Putamen (tissue), 1 donor: ENCODE data around the gene FRMD4A.
"Not testable (repeated sequence)": the region's sequence is repeated elsewhere in the genome, so short reads cannot be mapped to it uniquely, and the experiment has no call there.

Experiments
- DNase-seq: peaks from one replicate; pipeline ENCODE4 v3.0.0-alpha.2; 2016; ENCODE audit warnings: low spot score

The FRMD4A gene

DNA sequence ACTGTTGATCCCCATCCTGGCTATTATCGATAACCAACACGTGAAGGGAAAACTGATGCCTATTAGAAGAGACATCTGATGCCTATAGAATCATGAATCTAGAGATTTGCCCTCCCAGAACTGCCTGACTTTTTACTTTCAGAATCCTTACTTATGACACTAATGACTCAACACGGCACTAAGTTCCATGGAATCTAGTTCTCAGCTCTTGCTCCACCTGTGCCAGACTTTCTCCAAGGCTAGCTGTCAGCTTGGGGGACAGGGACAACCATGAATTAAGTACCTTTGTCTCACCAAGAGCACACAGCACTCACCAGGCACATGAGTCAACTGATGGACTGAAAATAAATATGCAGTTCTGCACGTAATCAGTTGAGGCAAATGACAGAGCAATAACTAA is 184.2 kb downstream of the FRMD4A start:
- DNase-seq, result no peak

DNA sequence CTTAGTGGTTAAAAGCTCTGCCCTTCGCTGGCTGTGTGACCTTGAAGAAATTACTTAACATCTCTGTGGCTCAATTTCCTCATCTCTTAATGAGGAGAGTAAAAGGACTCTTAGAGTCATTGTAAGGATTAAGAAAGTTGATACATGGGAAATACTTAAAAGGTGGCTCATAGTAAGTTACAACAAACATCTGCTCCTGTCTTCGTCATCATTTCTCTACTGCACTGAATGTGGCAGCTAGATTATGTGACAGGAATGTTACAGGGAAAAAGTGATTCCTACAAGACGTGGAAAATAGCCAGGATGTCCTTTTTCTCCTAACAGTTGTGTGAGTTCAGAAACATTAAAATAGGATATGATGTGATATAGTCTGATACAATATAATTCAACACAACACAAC is 184.7 kb downstream of the FRMD4A start:
- DNase-seq, result no peak

DNA sequence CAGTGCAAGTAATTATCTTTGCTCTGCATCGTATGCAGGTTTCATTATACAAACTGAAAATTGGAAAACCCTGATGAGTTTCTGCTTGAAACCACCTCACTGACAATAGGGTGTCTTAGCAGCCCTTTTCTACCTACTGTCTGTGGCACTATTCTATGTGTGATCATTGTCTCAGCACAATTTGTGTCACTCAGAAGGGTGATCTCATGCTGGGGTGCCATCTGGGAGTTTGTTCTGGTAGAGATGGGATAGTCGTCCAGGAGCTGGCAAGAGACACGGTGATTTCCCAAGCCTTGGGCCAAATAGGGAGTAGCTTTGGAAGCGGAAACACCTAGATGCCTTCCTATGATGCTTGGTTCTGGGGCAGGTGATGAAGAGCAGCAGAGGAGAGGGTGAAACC is 186.3 kb downstream of the FRMD4A start:
- DNase-seq, result no peak

DNA sequence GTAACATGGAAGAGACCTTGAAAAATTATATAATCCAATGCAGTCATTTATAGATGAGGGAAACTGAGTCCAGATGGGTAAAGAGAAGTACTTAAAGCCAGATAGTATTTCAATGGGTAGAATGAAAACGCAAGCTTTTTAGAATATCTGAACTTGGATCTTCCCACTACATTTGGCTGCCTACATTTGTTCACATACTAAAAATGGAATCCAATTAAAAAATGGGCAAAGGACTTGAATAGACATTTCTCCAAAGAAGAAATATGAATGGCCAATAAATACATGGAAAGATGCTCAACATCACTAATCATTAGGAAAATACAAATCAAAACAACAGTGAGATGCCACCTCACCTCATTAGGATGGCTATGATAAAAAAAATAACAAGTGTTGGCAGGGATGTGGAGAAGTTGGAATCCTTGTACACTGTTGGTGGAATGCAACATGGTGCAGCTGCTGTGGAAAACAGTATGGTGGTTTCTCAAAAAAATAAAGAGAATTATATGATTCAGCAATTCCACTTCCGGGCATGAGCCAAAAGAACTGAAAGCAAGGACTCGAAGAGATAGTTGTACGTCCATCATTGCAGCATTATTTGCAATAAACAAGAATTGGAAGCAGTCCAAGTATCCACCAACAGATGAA is 188.0 kb downstream of the FRMD4A start:
- DNase-seq, result no peak

DNA sequence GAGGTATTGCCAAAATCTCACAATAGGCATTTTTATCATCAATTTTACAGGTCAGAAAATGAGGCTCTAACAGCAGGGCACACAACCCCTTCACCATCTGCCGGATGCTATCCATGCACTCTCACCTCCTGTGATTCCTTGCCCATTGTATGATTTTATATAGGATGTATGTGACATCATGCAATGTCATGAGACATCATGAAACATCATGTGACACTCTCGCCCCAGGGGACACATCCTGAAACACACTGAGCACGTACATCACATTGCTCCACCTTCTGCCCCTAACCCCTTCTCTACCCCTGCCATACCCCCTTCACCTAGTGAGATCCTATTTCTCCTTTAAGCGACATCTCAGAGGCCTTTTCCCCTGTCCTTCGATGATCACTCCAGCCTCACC is 189.4 kb downstream of the FRMD4A start:
- DNase-seq, result no peak

DNA sequence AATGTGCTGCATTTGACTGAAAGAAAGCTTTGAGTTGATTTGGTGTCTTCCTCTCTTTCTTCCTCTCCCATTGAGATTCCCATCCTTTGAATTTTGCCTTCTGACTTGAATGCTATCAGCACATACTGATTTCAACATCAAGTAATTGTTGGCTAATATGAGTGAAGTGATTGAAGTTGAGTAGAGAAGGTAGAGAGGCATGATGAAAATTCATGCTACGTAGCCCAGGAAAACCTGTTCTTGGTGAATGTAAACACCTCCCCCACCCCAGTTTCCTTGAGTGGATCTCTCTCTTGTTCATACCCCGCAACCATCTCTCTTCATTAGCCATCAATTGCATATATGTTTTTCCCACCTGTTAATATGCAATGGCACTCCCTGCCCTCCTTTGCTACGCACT is 193.3 kb downstream of the FRMD4A start:
- no peak for DNase-seq

DNA sequence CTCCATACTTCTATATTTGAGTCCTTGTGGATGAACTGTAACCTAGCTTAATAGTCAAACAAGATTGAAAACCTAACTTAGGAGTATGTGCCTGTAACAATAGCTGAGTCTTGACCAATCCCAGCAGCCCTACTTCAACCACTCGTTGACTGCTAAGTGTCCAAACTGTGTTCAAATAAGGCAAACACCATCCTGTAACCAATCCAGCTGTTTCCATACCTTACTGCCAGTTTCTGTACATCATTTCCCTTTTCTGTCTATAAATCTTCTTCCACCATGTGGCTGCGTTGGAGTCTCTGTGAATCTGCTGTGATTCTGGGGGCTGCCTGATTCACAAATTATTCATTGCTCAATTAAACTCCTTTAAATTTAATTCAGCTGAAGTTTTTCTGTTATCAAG is 195.5 kb downstream of the FRMD4A start:
- DNase-seq, result not testable (repeated sequence)

DNA sequence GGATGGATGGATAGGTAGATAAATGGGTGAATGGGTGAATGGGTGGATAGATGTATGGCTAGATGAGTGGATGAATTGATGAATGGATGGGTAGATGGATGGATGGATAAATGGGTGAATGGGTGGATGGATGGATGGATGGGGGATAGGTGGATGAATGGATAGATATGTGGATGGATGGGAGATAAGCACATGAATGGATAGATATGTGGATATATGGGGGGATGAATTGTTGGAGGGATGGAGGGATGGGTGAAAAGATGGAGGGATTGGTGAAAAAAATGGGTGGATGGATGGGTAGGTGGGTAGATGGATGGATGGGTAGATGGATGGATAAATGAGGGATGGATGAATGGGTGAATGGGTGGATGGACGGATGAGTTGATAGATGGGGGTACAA is 196.4 kb downstream of the FRMD4A start:
- no peak for DNase-seq

DNA sequence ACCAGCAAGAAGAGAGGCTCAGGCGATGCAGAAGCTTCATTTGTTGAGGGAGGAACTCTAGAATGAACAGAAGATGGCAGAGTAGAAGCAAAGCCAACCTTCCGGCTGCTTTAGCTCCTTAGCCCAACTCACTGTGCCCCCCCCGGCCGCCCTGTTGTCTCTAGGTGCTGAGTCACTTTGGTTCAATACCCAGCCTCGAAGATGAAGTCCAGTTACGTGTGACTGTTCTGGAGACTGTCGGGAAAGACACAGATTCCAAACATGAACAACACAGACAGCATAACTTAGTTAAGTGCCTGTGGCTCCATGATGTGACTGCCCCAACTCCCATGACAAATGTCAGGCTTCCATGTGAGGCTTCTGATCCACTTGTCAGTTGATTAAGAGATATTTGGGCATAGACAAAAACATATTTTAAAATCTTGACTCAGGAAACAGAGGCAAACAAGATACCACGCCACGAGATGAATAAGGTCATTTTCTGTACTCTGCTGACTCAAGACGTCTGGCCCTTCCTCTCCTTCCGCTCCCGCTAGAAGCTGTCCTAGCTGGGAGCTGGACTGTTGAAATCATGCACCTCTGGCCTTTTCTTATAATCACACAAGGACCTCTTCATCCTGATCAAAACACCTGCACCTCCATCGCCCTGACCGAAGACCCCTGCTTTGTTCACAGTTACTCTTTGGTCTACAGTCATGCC is 199.3 kb downstream of the FRMD4A start:
- DNase-seq, result no peak

DNA sequence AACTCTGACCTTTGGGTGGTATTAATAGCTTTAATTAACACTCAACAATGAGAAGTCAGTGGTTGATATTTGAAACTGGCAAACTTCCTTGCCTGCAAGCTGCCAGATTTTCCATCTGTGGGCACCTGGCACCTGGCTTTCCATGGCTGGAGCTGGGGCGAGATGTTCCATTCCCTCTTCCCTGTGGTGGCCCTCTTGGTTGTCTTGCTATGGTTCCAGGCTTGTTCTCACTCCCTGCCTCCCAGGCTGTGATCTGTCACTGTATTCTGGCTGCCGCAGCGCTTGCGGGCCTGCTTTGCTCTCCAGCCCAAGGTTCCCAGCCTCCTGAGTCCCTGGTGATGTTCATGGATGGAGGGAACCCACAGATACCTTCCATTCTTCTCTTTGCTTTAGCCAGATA is 201.0 kb downstream of the FRMD4A start:
- no peak for DNase-seq

DNA sequence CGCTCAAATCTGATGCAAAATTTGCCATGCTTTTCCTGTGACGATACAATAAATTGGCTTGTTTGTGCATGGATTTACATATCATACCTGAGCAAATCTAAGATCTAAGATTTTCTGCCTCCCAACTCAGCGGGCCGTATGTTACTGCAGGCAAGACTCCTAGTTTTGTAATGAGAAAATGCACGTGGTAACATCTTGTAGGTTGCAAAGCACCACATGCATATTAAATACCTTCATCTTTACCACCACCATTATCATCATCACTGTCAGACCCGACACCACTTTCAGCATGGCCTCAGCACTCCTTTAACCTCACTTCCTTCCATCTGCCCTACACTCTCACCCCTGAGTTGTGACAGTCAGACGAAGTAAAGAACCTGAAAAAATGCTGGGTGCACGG is 202.2 kb downstream of the FRMD4A start:
- no peak for DNase-seq

DNA sequence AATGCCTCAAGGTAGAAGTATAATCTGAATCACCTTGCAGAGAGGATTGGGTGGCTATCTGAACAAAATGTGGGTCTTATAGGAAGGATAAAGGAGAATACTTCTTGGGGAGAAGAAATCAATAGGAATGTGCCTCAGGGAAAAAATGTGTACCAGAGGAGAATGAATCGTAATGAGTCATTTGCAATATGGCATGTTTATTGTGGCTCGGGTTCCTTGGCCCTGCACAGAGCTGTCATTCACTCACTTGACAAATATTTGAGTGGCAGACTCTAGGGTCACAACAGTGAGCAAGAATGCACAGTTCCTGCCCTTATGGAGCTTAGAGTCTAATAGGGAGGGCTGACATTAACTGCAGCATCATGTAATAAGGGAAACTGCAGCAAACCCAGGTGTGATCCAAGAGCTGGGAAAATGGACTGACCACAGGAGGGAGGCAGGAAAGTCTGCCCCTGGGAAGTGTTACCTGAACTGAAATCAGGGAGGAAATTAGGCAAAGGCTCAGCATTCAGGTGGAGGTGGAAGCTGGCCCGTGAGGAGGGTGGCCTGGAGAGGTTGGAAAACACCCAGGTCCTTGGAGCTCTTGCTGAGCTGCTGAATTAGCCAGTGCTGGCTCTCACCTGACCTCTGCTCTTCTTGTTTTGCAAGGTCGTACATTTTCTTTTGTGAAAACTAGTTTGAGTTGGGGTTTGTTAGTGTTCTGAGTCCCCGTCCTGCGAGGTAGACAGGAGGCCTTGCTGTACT is 203.9 kb downstream of the FRMD4A start:
- no peak for DNase-seq

DNA sequence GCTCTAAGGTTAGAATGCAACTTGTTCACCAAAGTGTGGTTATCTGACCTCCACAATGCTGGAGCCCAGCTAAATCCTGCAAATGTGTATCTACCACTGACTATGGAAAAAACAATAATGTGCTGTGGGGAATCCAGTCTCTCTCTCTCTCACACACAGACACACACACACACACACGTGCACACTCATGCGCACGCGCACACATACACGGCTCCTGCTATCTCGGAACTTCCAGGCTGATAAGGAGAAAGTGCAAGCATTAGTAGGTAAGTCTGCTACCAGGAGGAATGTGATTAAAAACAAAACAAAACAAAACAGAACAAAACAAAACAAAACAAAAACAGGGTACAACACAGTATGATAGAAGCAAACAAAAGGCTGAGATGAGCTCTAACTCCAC is 205.2 kb downstream of the FRMD4A start:
- DNase-seq, result no peak

DNA sequence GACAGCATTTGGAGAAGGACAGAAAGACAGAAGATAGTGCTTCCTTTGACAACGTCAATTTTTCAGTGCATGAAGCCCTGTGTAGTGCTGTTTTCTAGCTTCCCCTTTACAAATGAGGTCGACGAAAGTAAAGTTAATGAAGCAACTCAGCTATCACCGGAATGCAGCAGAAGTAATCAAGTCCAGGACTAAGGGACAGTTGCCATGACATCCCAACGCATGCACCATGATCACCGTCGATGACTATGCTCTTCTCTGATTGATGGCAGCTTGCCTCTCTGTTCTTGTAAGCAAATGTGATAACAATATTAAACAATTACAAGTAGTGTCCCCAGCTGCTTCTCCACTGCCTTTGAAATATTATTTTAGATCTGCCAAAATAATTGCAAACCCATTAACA is 205.8 kb downstream of the FRMD4A start:
- no peak for DNase-seq

DNA sequence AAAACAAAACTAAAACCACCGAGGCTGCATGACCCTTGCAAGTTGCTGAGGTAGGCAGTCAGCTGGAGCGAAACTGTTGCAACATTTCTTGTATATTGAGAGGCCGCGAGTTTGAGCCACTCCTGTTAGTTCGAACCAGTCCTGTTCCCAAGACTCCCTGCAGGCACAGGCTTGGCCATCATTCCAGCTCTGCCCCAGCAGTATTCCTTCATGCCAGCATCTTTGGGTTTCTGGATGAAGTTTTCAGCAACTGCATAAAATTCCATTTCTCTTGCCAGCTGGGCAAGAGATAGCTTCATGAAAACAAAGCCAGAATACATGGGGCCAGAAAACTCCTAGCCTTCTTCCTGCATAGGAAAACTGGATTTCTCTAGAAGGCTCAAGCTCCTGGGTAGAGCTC is 207.6 kb downstream of the FRMD4A start:
- DNase-seq, result no peak

DNA sequence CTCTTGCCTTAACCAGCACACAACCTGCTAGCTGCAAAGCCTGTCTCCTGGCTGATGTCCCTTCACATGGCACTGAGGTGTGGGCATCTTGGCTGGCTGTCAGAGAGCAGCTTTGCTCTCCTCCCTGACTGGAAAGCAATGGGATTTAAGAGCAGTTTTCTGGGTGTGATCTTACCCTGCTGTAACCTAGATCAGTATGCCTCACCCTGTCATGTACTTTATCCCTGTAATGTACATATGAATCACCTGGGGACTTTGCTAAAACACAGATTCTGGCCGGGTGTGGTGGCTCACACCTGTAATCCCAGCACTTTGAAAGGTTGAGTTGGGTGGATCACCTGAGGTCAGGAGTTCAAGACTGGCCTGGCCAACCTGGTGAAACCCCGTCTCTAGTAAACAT is 209.9 kb downstream of the FRMD4A start:
- DNase-seq, result no peak

DNA sequence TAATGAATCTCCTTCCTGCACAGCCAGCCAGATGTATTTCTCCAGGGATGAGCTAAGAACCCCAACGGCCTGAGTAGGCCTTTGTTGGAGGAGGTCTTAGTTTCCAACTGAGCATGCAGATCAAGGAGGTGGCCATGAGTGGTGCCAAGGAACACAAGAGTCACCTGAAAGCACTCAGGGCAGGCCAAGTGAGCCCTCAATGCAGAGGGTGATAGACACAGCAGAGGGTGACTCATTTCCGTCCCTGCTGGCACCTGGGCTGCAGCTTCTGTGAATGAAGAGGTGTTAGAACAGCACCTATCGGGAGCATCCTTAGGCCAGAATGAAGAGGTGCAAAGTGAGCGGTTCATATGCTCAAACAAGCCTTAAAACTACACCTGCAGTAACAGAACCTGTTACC is 211.8 kb downstream of the FRMD4A start:
- no peak for DNase-seq

DNA sequence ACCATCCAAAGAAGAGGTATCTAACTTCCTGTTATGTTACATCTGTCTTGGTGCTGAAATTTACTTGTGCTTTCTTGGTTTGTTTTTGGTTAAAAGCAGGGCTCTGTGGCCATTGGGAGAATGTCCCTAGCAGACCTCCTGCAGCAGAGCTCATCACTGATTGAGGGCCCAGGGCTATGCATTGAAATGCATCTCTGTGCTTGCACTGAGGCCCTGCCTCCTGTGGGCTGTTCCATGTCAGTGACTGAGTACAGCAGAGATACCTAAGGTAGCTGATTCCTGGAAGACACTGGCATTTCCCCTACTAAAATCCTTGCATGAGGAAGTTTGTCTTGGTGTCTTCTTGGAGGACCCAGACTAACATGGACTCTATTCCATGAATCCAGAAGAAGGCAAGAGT is 213.9 kb downstream of the FRMD4A start:
- DNase-seq, result no peak

DNA sequence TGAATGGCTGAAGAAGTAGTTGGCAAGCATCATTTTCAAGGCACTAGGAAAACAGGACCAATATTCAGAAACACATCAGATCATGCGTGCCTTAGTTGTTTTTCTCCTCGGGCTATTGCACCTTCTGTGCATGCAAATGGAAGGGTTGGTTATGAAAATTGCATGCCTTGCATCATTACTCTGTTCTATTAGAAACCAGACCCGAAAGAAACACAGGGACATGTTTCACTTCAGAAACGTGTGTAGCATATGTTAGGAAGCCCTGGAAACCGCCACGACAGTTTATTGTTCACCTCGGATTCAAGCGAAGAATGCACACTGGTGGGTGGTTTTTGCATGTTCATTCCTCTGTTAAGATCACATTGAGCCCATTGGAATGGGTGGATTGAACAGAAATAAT is 214.7 kb downstream of the FRMD4A start:
- DNase-seq, result no peak

DNA sequence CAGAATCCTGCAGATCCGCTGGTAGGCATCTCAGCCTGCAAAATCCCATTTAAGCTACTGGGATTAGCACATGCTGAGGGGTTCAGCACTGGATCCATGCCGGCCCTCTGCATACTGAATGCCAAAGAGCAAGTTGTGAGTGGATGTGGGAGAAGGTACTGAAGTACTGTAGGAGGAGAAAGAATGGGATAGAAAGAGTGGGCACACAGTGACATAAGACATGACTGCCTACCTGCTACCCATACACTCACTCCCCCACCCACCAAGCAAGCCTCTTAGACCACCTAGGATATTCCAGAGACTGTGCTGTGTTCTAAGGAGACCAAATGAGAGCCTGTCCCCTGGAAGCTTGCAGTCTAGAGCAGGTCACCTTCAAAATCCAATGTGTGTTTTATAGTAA is 215.9 kb downstream of the FRMD4A start:
- DNase-seq, result no peak

DNA sequence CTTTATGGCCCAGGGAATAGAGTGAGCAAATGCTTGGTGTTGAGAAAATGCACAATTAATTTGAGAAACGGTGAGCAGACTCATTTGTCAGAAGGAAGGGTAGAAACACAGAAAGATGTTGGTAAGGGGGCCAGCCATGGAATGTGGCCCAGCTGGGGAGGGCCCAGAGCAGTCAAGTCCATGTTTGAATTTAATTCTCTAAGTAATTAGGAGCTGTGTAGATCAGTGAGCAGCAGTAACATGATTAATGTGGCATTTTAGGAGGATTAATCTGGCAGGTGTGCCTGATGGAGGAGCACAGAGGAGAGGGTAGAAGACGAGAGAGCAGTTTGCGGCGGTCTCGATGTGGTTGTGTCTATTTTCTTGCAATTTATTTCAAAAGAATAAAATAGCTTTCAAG is 218.7 kb downstream of the FRMD4A start:
- DNase-seq, result no peak

DNA sequence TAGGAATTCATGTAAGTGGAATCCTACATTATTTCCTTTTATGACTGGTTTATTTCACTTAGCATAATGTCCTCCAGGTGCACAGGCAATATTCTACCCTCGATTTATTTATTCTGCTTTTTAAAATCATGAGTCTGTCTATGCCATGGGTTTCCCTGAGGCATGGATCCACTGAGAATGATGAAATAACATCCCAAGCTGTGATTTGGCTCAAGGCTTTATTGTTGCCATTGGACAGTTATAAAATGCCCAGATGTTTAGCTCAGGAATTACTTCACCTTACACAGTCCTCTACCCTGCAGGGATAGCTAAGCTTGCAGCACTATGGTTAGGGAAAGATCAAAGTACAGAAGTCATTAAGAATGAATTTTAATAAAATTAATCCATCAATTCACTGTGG is 219.5 kb downstream of the FRMD4A start:
- no peak for DNase-seq

DNA sequence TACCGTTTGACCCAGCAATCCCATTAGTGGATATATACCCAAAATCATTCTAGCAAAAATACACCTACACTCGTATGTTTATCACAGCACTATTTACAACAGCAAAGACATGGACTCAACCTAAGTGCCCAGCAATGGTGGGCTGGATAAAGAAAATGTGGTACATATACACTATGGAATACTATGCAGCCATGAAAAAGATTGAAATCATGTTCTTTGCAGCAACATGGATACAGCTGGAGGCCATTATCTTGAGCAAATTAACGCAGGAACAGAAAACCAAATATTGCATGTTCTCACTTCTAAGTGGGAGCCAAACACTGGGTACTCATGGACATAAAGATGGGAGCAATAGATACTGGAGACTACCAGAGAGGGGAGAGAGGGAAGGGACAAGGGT is 223.9 kb downstream of the FRMD4A start:
- DNase-seq, result no peak

DNA sequence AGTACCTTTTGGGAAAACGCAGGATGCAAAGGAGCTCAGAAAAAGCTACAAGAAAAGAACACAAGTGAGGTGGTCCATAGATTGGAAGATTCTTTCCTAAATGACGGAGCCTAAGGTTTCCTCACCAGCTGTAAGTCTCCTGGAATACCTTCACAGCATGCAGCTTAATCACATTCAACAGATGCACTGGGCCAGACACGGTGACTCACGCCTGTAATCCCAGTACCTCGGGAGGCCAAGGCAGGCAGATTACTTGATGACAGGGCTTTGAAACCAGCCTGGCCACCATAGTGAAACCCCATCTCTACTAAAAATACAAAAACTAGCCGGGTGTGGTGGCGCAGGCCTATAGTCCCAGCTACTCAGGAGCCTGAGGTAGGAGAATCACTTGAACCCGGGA is 228.7 kb downstream of the FRMD4A start:
- no peak for DNase-seq
